ENCODE data around the gene SULT1C3. TPM values are rescaled to one million over a fixed set of nuclear protein-coding genes. Genes with fewer than 3 reads are reported as not detected.

The SULT1C3 gene
- total and polyA plus RNA-seq, 7 donors: 1.2 TPM; not detected in 6

DNA sequence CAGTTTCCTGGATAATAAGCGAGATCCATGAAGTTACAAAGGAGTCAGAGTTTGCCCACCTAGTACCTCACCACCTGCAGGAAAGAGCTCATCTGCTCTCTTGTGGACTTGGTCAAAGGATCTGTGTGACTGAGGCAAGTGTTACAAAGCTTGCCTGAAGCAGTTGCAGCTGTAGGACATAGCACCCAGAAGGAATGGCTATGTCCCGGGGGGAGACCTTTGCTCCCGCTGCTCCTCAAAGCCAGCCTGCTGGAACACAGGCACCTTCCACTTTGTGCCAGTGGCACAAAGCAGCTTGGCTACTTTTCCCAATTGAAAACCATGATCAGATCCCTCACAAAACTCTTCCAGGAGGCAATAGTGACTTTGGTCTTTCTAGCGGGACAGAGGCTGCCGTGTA lies 45.8 kb downstream of the SULT1C3 start:
- Histone ChIP-seq H3K36me3 (no peaks in the 10 kb centered on the region), H3K4me3 (no peak overlapping the region), H3K27me3 (no peaks in the 10 kb centered on the region), H3K9me3 (no peaks in the 10 kb centered on the region), H3K4me1 (no peaks in the 10 kb centered on the region), H3K27ac (no peak overlapping the region)
- 95 to 96% methylated on average over 5 of the region's 5 CpGs for WGBS, 2 donors
- DNase-seq: no peak
- intact Hi-C loops (cut with DNase I): no loop called here
- TF ChIP-seq, protein P1, sequence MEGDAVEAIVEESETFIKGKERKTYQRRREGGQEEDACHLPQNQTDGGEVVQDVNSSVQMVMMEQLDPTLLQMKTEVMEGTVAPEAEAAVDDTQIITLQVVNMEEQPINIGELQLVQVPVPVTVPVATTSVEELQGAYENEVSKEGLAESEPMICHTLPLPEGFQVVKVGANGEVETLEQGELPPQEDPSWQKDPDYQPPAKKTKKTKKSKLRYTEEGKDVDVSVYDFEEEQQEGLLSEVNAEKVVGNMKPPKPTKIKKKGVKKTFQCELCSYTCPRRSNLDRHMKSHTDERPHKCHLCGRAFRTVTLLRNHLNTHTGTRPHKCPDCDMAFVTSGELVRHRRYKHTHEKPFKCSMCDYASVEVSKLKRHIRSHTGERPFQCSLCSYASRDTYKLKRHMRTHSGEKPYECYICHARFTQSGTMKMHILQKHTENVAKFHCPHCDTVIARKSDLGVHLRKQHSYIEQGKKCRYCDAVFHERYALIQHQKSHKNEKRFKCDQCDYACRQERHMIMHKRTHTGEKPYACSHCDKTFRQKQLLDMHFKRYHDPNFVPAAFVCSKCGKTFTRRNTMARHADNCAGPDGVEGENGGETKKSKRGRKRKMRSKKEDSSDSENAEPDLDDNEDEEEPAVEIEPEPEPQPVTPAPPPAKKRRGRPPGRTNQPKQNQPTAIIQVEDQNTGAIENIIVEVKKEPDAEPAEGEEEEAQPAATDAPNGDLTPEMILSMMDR (IDR thresholded peaks at IDR 0.05): no peak
- TF ChIP-seq POLR2A (IDR thresholded peaks at IDR 0.05) (no peak), EP300 (IDR thresholded peaks at IDR 0.05) (no peak), POLR2AphosphoS5 (IDR thresholded peaks at IDR 0.05) (no peak)

DNA sequence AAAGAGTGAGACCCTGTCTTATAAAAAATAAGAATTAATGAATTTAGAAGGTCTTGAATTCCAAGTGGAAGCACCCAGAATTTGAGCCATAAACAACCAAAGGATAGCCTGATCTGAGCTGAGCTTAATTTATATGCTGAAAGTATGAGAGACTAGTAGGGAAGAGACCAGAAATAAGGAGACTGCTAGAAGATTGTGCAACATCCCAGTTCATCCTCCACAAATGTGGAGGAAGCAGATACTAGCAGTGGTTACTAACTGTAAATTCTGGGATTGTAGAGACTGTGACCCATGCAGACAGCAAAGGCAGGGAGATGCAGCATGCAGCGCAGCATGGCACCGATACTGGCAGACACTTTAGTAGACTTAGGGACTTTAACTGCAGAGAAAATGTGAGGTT lies 47.4 kb downstream of the SULT1C3 start:
- no peaks in the 10 kb centered on the region for H3K27me3 ChIP-seq
- H3K36me3 ChIP-seq: no peaks in the 10 kb centered on the region
- WGBS, 2 donors: 92 to 97% methylated on average over 2 of the region's 2 CpGs
- no peak for TF ChIP-seq POLR2AphosphoS5 (IDR thresholded peaks at IDR 0.05)
- intact Hi-C loops (cut with DNase I): no loop called here
- H3K4me1 ChIP-seq: no peaks in the 10 kb centered on the region
- H3K4me3 ChIP-seq: no peak overlapping the region
- no peaks in the 10 kb centered on the region for H3K9me3 ChIP-seq
- H3K27ac ChIP-seq: no peak overlapping the region
- DNase-seq: no peak

DNA sequence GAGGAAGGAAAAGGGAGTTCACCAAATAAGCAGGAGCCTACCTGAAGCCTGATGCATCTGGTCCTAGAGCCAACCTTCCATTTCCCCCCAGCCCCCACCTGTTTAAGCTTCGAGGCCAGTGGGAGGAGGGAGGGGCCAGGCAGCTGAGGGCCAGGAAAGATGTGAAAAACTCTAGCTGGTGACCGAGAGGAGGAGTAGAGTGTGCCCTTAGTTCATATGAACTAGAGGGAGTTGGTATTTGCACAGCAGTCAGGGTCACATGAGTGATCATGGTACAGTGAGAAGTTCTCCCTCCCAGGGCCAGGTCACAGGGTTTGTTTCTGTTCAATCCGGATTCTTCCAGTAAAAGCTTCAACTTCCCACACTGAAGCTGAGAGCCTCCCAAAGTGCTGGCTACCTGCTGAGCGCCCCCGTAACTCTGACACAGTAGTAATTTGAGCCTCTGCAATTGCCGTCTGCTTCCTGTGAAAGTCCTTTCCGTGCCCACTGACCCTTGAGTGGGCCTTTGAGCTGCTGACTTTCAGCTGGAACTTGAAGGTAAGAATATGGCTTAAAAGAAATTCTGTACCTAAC lies 48.9 kb downstream of the SULT1C3 start, which contains the start of gene SULT1C2:
Gene SULT1C2, plus strand, starts transcription at position 362 of the 573 bp plus-strand sequence. CDS start 4,773 bp downstream, outside the sequence.
- intact Hi-C loops (cut with DNase I): no loop called here
- H3K27ac ChIP-seq: no peak within 1 kb of the TSS
- TF ChIP-seq POLR2AphosphoS5 (IDR thresholded peaks at IDR 0.05): no peak
- TF ChIP-seq POLR2A (IDR thresholded peaks at IDR 0.05): no peak
- TF ChIP-seq, protein P1 (IDR thresholded peaks at IDR 0.05): no peak
- TF ChIP-seq EP300 (IDR thresholded peaks at IDR 0.05): no peak
- WGBS, 2 donors: 30 to 51% methylated on average over 7 of the region's 7 CpGs
- no peaks in the 10 kb centered on the region for H3K4me1 ChIP-seq
- H3K36me3 ChIP-seq: no peaks in the 10 kb centered on the region
- DNase-seq: no peak
- H3K27me3 ChIP-seq: no peaks in the 10 kb centered on the region
- no peak within 1 kb of the TSS for H3K4me3 ChIP-seq
- no peaks in the 10 kb centered on the region for H3K9me3 ChIP-seq

DNA sequence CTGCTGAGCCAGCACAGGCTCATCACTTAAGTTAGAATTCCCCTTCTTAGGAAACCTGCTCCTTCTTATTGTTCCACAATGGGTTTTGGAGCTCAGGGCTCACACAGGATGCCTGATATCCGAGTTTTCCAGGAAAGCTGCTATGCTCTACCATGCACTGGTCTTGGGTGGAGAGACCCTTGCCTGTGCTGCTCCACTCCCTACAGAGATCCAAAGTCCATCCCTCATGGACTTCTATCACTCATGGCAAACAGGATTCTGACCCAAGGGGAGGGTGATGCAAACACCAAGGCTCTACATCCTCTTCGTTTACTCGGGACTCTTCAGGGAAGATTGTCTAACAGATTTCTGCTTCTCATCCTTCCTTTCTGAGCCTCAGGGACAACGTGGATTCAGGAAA lies 54.1 kb downstream of the SULT1C3 start:
- Histone ChIP-seq H3K4me3 (no peak overlapping the region), H3K27ac (no peak overlapping the region), H3K9me3 (no peaks in the 10 kb centered on the region), H3K27me3 (no peaks in the 10 kb centered on the region), H3K36me3 (no peaks in the 10 kb centered on the region), H3K4me1 (no peaks in the 10 kb centered on the region)
- intact Hi-C loops (cut with DNase I): no loop called here
- WGBS, 2 donors: 79 to 82% methylated on average over 4 of the region's 4 CpGs
- no peak for DNase-seq
- no peak for TF ChIP-seq POLR2AphosphoS5 (IDR thresholded peaks at IDR 0.05)
- no peak for TF ChIP-seq POLR2A (IDR thresholded peaks at IDR 0.05)
- TF ChIP-seq, protein P1 (IDR thresholded peaks at IDR 0.05): no peak
- no peak for TF ChIP-seq EP300 (IDR thresholded peaks at IDR 0.05)

DNA sequence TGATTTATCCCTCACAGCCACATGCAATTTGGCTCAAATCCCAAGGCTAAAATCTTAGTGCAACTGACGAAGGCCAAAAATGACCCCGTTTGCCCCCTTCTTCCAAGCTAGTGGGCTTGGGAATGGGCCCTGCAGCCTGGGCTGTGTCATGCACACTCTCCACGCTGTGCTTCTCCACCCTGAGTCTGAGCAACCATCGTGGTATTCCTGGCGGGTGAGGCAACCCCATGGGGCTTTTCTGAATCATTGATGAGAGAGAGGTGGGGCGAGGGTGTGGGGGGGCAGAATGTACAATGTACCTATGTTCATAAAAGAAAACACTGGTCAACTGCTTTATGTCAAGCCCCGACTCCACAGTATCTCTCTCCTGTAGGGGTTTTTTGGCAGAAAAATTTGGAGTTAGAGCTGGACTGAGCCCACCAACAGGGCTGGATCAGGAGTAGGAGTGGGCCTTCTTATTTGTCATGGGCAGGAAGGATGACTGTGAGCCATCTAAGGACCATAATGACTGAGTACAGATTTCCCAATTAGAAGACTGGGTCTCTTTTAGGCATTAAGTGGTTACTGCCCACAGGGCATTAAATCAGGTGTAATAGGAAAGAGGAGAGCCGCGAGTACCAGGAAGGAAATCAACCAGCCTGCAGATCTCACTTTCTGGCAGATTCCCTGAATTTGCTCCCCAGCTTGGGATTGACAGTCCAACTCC lies 57.8 kb downstream of the SULT1C3 start:
- H3K4me3 ChIP-seq: no peak overlapping the region
- WGBS, 2 donors: 87 to 92% methylated on average over 9 of the region's 9 CpGs
- H3K9me3 ChIP-seq: no peaks in the 10 kb centered on the region
- no peaks in the 10 kb centered on the region for H3K4me1 ChIP-seq
- H3K27ac ChIP-seq: no peak overlapping the region
- intact Hi-C loops (cut with DNase I): no loop called here
- H3K36me3 ChIP-seq: no peaks in the 10 kb centered on the region
- DNase-seq: no peak
- no peaks in the 10 kb centered on the region for H3K27me3 ChIP-seq
- TF ChIP-seq POLR2AphosphoS5 (IDR thresholded peaks at IDR 0.05): no peak
- TF ChIP-seq, protein P1 (IDR thresholded peaks at IDR 0.05): no peak
- TF ChIP-seq EP300 (IDR thresholded peaks at IDR 0.05): no peak
- TF ChIP-seq POLR2A (IDR thresholded peaks at IDR 0.05): no peak
